ENCODE data around the gene AMIGO1.

GRCh38 chr1:109527846-109528695 lies 18.5 kb upstream of the AMIGO1 start:
- TF ChIP-seq CTCF (IDR thresholded peaks at IDR 0.05; ENCODE audit: insufficient read depth, low read length) (no peak), POLR2AphosphoS5 (IDR thresholded peaks at IDR 0.05; ENCODE audit: low read depth) (no peak), SPI1 (IDR thresholded peaks at IDR 0.05; ENCODE audit: borderline replicate concordance, low read depth) (no peak)

All from HL-60 (cell line).